ENCODE data around the gene PCDHA9.
"Not testable (repeated sequence)": the region's sequence is repeated elsewhere in the genome, so short reads cannot be mapped to it uniquely, and the experiment has no call there.

Gene PCDHA9

DNA sequence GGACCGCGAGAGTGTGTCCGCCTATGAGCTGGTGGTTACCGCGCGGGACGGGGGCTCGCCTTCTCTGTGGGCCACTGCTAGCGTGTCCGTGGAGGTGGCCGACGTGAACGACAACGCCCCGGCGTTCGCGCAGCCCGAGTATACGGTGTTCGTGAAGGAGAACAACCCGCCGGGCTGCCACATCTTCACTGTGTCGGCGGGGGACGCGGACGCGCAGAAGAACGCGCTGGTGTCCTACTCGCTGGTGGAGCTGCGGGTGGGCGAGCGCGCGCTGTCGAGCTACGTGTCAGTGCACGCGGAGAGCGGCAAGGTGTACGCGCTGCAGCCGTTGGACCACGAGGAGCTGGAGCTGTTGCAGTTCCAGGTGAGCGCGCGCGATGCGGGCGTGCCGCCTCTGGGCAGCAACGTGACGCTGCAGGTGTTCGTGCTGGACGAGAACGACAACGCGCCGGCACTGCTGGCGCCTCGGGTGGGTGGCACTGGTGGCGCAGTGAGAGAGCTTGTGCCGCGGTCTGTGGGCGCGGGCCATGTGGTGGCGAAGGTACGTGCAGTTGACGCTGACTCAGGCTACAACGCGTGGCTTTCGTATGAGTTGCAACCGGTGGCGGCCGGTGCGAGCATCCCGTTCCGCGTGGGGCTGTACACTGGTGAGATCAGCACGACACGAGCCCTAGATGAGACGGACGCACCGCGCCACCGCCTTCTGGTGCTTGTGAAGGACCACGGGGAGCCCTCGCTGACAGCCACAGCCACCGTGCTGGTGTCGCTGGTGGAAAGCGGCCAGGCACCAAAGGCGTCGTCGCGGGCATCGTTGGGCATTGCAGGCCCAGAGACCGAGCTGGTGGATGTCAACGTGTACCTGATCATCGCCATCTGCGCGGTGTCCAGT is 12.3 kb upstream of the PCDHA9 start:
- no peak for DNase-seq

DNA sequence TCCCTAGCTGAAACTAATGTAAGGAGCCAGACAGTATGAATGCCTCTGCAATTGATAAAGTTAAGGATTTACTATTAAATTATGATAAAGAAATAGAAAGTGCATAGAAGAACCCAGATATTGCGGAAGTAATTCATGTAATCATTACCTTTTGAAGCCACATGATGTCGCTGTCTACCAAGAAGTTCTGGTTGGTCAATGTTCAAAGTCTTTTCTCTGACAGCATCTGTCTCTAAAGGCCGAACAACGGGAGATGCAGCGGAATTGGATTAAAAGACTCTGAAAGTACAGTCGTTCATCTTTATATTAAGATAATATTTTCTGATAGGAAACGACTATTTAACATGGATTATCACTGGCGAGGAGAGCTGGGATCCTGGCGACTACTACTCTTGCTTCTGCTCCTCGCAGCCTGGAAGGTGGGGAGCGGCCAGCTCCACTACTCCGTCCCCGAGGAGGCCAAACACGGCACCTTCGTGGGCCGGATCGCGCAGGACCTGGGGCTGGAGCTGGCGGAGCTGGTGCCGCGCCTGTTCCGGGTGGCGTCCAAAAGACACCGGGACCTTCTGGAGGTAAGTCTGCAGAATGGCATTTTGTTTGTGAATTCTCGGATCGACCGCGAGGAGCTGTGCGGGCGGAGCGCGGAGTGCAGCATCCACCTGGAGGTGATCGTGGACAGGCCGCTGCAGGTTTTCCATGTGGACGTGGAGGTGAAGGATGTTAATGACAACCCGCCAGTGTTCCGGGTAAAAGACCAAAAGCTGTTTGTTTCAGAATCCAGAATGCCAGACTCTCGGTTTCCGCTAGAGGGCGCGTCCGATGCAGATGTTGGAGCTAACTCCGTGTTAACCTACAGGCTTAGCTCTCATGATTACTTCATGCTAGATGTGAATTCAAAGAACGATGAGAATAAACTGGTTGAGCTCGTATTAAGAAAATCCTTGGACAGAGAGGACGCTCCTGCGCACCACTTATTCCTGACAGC is 6.9 kb upstream of the PCDHA9 start, which contains the start of gene PCDHA8:
TSS of gene PCDHA8 (plus strand) at position 210 of the 985 bp plus-strand sequence. CDS start at position 345, 135 bp downstream.
- DNase-seq: peak; percentile 39 to 49

DNA sequence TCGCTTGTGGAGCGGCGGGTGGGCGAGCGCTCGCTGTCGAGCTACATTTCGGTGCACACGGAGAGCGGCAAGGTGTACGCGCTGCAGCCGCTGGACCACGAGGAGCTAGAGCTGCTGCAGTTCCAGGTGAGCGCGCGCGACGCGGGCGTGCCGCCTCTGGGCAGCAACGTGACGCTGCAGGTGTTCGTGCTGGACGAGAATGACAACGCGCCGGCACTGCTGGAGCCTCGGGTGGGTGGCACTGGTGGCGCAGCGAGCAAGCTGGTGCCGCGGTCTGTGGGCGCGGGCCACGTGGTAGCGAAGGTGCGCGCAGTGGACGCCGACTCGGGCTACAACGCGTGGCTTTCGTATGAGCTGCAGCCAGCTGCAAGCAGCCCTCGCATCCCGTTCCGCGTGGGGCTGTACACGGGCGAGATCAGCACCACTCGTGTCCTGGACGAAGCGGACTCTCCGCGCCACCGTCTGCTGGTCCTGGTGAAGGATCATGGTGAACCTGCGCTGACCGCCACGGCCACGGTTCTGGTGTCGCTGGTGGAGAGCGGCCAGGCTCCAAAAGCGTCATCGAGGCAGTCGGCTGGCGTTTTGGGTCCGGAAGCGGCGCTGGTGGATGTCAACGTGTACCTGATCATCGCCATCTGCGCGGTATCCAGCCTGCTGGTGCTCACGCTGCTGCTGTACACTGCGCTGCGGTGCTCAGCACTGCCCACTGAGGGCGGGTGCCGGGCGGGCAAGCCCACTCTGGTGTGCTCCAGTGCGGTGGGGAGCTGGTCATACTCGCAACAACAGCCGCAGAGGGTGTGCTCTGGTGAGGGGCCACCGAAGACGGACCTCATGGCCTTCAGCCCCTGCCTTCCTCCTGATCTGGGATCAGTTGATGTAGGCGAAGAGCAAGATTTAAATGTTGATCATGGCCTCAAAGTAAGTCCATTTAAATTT is 5.1 kb upstream of the PCDHA9 start:
- DNase-seq: no peak

DNA sequence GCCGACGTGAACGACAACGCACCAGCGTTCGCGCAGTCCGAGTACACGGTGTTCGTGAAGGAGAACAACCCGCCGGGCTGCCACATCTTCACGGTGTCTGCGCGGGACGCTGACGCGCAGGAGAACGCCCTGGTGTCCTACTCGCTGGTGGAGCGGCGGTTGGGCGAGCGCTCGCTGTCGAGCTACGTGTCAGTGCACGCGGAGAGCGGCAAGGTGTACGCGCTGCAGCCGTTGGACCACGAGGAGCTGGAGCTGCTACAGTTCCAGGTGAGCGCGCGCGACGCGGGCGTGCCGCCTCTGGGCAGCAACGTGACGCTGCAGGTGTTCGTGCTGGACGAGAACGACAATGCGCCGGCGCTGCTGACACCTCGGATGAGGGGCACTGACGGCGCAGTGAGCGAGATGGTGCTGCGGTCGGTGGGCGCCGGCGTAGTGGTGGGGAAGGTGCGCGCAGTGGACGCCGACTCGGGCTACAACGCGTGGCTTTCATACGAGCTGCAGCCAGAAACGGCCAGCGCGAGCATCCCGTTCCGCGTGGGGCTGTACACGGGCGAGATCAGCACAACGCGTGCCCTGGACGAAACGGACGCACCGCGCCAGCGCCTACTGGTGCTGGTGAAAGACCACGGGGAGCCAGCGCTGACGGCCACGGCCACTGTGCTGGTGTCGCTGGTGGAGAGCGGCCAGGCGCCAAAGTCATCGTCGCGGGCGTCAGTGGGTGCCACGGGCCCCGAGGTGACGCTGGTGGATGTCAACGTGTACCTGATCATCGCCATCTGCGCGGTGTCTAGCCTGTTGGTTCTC is 1.9 kb downstream of the PCDHA9 start:
- not testable (repeated sequence) for DNase-seq

DNA sequence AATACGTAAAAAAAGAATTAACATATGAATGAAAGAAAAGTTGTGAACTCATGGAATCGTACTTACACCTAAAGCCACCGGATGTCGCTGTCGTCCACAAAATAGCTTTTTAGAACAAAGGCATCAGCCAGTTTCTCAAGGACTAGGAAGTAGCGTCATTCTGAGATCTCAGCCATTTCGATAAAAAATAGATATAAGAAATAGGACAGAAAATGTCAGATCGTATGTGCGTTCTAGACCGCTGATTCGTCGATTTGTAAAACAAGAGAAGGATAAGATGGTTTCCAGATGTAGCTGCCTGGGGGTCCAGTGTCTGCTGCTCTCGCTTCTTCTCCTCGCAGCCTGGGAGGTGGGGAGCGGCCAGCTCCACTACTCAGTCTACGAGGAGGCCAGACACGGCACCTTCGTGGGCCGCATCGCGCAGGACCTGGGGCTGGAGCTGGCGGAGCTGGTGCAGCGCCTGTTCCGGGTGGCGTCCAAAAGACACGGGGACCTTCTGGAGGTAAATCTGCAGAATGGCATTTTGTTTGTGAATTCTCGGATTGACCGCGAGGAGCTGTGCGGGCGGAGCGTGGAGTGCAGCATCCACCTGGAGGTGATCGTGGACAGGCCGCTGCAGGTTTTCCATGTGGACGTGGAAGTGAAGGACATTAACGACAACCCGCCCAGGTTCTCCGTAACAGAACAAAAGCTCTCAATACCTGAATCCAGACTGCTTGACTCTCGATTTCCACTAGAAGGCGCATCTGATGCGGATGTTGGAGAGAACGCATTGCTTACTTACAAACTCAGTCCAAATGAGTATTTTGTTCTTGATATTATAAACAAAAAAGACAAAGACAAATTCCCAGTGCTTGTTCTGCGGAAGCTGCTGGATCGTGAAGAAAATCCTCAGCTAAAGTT is 7.8 kb downstream of the PCDHA9 start, which contains the start of gene PCDHA10:
TSS of gene PCDHA10 (plus strand) at position 126 of the 903 bp plus-strand sequence. CDS start at position 278, 152 bp downstream.
- DNase-seq: no peak

DNA sequence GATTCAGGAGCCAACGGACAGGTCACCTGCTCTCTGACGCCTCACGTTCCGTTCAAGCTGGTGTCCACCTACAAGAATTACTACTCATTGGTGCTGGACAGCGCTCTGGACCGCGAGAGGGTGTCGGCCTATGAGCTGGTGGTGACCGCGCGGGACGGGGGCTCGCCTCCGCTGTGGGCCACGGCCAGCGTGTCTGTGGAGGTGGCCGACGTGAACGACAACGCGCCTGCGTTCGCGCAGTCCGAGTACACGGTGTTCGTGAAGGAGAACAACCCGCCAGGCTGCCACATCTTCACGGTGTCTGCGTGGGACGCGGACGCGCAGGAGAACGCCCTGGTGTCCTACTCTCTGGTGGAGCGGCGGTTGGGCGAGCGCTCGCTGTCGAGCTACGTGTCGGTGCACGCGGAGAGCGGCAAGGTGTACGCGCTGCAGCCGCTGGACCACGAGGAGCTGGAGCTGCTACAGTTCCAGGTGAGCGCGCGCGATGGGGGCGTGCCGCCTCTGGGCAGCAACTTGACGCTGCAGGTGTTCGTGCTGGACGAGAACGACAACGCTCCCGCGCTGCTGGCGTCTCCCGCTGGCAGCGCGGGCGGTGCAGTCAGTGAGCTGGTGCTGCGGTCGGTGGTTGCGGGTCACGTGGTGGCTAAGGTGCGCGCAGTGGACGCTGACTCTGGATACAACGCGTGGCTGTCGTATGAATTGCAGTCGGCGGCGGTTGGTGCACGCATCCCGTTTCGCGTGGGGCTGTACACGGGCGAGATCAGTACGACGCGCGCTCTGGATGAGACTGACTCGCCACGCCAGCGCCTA is 9.2 kb downstream of the PCDHA9 start:
- DNase-seq: no peak

DNA sequence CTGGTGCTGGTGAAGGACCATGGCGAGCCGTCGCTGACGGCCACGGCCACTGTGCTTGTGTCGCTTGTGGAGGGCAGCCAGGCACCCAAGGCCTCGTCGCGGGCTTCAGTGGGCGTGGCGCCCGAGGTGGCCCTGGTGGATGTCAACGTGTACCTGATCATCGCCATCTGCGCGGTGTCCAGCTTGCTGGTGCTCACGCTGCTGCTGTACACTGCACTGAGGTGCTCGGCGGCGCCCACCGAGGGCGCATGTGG is 9.7 kb downstream of the PCDHA9 start:
- no peak for DNase-seq

DNA sequence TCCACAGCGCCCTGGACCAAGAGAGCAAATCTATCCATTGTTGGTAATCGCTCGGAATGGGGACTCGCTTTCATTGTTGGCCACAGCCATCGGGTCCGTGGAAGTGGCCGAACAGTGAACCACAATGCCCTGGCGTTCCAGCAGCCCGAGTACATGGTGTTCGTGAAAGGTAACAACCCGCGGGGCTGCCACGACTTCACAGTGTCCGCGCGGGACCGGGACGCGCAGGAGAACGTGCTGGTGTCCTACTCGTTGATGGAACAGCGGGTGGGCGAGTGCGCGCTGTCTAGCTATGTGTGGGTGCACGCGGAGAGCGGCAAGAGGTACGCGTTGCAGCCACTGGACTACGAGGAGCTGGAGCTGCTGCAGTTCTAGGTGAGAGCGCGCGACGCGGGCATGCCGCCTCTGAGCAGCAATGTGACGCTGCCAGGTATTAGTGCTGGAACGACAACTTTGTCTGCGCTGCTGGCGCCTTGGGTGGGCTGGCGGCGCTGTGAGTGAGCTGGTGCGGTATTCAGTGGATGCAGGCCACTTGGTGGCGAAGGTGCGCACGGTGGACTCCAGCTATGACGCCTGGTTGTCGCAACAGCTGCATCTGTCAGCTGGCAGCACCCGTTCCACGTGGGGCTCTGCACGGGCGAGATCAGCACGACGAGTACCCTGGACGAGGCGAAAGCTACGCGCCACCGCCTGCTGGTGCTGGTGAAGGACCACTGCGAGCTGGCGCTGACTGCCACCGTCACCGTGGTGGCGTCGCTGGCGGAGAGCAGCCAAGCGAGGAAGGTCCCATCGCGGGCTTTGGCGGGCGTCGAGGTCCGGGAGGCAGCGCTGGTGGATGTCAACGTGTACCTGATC is 14.5 kb downstream of the PCDHA9 start:
- no peak for DNase-seq

DNA sequence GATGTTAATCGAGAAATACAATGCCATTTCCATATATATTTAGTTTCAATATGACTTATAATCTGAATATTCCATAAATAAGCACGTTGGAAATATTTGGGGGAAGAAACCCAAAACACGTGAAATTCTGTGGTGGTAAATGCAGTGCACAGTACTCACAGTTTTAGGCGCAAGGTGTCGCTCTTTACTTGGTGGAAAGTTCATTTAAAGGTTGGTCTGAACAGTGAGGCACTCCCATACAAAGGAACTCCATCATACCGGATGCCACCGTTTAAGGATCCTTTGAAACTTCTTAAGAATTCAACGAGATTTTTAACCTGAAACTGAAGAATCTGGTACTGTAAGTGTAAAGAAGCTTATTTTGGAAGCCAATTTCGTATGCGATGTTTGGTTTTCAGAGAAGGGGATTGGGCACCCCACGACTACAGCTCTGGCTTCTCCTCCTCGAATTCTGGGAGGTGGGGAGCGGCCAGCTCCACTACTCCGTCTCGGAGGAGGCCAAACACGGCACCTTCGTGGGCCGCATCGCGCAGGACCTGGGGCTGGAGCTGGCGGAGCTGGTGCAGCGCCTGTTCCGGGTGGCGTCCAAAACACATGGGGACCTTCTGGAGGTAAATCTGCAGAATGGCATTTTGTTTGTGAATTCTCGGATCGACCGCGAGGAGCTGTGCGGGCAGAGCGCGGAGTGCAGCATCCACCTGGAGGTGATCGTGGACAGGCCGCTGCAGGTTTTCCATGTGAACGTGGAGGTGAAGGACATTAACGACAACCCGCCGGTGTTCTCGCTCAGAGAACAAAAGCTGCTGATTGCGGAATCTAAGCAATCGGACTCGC is 20.8 kb downstream of the PCDHA9 start, which contains the start of gene PCDHA11:
TSS of gene PCDHA11 (plus strand) at position 237 of the 834 bp plus-strand sequence. CDS start at position 384, 147 bp downstream.
- DNase-seq: no peak

DNA sequence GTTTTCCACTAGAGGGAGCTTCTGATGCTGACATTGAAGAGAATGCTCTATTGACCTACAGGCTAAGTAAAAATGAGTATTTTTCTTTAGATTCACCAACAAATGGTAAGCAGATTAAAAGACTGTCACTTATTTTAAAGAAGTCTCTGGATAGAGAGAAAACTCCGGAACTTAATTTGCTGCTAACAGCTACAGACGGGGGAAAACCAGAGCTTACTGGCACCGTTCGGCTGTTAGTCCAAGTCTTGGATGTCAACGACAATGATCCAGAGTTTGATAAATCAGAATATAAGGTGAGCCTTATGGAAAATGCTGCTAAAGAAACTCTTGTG is 21.3 kb downstream of the PCDHA9 start:
- no peak for DNase-seq

DNA sequence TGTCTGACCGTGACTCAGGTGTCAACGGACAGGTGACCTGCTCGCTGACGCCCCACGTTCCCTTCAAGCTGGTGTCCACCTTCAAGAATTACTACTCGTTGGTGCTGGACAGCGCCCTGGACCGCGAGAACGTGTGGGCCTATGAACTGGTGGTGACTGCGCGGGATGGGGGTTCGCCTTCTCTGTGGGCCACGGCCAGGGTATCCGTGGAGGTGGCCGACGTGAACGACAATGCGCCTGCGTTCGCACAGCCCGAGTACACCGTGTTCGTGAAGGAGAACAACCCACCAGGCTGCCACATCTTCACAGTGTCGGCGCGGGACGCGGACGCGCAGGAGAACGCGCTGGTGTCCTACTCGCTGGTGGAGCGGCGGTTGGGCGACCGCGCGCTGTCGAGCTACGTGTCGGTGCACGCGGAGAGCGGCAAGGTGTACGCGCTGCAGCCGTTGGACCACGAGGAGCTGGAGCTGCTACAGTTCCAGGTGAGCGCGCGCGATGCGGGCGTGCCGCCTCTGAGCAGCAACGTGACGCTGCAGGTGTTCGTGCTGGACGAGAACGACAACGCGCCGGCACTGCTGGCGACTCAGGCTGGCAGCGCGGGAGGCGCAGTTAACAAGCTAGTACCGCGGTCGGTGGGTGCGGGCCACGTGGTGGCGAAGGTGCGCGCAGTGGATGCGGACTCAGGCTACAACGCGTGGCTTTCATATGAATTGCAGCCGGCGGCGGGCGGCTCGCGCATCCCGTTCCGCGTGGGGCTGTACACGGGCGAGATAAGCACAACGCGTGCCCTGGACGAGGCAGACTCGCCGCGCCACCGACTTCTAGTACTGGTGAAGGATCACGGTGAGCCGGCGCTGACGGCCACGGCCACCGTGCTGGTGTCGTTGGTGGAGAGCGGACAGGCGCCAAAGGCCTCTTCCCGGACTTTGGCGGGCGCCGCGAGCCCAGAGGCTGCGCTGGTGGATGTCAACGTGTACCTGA is 22.3 kb downstream of the PCDHA9 start:
- DNase-seq: no peak

DNA sequence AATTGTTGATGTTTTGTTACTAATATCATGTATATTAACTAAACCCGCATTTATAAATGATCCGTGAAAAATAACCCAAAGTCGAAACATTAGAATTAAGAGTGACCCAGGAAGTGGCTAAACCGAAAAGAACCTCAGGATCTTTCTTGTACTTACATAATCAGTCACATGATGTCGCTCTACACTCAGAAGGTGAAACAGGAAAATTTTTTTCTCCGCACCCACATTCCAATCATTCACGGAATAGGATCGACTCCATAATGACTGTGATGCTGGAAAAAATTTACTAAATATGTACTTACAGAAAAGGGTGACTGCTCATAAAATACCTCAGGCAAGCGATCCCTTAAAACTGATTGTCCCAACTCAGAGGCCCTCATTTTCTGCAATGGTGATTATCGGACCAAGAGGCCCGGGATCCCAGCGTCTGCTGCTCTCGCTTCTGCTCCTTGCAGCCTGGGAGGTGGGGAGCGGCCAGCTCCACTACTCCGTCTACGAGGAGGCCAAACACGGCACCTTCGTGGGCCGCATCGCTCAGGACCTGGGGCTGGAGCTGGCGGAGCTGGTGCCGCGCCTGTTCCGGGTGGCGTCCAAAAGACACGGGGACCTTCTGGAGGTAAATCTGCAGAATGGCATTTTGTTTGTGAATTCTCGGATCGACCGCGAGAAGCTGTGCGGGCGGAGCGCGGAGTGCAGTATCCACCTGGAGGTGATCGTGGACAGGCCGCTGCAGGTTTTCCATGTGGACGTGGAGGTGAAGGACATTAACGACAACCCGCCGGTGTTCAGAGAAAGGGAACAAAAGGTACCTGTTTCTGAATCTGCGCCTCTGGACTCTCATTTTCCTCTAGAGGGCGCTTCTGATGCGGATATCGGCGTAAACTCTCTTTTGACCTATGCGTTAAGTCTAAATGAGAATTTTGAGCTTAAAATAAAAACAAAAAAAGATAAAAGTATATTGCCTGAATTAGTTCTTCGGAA is 27.2 kb downstream of the PCDHA9 start, which contains the start of gene PCDHA12:
TSS of gene PCDHA12 (plus strand) at position 224 of the 981 bp plus-strand sequence. CDS start at position 389, 165 bp downstream.
- no peak for DNase-seq

DNA sequence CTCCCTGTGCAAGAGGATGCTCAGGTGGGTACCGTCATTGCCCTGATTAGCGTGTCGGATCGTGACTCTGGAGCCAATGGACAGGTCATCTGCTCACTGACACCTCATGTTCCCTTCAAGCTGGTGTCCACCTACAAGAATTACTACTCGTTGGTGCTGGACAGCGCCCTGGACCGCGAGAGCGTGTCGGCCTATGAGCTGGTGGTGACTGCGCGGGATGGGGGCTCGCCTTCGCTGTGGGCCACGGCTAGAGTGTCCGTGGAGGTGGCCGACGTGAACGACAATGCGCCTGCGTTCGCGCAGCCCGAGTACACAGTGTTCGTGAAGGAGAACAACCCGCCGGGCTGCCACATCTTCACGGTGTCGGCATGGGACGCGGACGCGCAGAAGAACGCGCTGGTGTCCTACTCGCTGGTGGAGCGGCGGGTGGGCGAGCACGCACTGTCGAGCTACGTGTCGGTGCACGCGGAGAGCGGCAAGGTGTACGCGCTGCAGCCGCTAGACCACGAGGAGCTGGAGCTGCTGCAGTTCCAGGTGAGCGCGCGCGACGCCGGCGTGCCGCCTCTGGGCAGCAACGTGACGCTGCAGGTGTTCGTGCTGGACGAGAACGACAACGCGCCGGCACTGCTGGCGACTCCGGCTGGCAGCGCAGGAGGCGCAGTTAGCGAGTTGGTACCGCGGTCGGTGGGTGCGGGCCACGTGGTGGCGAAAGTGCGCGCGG is 28.5 kb downstream of the PCDHA9 start:
- DNase-seq: not testable (repeated sequence)

DNA sequence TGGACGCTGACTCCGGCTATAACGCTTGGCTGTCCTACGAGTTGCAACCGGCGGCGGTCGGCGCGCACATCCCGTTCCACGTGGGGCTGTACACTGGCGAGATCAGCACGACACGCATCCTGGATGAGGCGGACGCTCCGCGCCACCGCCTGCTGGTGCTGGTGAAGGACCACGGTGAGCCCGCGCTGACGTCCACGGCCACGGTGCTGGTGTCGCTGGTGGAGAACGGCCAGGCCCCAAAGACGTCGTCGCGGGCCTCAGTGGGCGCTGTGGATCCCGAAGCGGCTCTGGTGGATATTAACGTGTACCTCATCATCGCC is 29.0 kb downstream of the PCDHA9 start:
- no peak for DNase-seq
